ENCODE data around the gene ZNF442. TPM values are rescaled to one million over a fixed set of nuclear protein-coding genes. Genes with fewer than 3 reads are reported as not detected.
A peak's percentile ranks its signal among the peaks of the same experiment; 100 is the strongest.
"Not testable (repeated sequence)": the region's sequence is repeated elsewhere in the genome, so short reads cannot be mapped to it uniquely, and the experiment has no call there.

The ZNF442 gene
- total RNA-seq (2014; rRNA removed; shearing (Covaris generic)) = not detected in 2 replicates
- not detected in 2 replicates for polyA plus RNA-seq (2014; cell fraction: nucleus; rRNA removed)

DNA sequence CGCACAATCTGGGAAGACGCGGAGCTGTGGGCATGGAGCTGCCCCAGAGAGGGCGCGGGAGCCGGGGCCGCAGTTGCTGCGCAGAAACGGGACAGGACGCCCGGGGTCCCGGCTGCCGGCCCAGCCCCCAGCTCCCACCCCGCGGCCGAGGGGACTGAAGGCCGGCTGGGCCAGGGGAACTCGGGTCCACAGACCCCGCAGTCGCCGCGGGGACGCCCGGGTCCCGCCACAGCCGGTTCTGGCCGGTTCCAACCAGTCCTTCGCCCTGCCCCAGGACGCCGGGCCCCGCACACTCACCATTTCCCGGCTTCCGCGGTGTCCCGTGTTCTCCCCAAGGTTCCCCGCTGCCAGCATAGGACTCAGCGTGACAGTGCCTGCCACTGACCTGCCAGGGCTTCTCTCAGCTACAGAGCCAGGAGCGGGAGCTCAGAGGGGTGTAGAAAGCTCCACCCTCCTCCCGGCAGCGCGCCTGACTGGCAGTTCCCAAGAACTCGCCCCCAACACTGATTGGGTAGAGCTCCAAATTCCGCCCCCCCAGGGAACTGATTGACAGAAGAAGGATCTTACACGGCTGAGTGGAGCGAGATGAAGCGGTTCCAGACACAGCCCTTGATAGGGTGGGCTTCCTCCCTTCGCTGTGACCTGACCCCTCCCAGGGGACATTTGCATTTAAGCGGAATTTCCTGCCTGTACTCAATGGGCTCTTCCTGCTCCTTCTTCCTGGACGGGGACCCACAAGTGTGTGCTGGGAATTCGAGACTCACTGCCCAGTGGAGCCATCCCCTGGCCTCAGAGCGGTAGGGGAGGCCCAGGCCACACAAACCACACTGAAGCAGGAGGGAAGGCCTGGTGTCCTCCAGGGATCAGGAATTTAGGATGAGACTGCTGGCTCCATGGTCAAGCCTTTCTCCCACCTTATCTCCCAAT lies at the start of gene ZNF442:
Gene ZNF442, minus strand, starts transcription at position 448 of the 927 bp plus-strand sequence. CDS start 2,052 bp downstream, outside the sequence.
- no peak for DNase-seq (ENCODE audit: extremely low read depth, low read depth)

DNA sequence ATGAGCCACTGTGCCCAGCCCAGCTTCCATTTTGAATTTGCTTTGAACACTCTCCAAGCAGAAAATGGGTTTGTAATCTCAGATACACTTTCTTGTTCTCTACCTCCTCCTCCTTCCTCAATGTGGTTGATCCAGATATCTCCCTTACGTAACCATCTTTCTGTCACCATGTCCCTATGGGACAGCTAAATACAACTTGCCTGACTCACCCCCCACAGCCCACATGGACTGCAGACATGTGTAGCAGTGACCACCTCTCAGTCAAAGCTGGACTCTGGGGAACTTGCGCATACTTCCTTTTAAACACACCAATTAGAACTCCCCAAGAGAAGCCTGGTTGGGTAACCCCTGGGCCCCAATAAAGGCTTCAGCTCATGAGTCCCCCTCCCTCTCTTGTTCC lies 46.4 kb upstream of the ZNF442 start:
- DNase-seq (ENCODE audit: extremely low read depth, low read depth) = no peak

DNA sequence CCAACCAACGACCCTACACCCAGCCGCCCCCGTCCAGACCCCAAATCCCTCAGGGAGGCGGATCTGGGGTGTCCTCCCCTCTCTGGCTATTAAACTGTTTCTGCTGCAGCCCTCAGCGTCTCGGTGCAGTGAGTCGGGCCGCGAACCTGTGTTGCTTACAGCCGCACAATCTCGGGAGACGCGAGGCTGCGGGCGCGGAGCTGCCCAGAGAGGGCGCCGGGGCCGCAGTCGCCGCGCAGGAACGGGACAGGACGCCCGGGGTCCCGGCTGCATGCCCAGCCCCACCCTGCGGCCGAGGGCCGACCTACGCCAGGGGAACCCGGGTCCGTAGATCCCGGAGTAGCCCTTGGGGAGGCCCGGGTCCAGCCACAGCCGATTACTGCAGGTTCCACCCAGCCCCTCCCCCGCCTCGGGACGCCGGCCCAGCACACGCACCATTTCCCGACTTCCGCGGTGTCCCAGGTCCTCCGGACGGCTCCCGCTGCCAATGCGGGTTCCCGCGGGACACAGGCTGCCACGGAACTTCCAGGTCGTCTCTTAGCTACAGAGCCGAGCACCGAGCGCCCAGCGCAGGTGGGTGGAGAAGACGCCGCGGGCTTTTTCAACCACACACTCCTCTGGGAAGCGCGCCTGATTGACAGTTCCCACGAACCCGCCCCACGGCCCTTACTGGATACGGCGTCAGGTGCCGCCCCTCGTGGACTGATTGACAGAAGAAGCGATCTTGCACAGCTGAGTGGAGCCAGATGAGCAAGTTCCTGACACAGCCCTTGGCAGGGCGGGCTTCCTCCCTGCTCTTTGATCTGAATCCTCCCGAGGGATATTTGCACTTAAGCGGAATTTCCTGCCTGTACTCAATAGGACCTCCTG lies 35.4 kb upstream of the ZNF442 start, which contains the start of gene ZNF799:
Gene ZNF799, minus strand, starts transcription at position 639 of the 870 bp plus-strand sequence. Its CDS starts 201 bp downstream, at position 438.
- peak; percentile 87 for DNase-seq (ENCODE audit: extremely low read depth, low read depth)

DNA sequence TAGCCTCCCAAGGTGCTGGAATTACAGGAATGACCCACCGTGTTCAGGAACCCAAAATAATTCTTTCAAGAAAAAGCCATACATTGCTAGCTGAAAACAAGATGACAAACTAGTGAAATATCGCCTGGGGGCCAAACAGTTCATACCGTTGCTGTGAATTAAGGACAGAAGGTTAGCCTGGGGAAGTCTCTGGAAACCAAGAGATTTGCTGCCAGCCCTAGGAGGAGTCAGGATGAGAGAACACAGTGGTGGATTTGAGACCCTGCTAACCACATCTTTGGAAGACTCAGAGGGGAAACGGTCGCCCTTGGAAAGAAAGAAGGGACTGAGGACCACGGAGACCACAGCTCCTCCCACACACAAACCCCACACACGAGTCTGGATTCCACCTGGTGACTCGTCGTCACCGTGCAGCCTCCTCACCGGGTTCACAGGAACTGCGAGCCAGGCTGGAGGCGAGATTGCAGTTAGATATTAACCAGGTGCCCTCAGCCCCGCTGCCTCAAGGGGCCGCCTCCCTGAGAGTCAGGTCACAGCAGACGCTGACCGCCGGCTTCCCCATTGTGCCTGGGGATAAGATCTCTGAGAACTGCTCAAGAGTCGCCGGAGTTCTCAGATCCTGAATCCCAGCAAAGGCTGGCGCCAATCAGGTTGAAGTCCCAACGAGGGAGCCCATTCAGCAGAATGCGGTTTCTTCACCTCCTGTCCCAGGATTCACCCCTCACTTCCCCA lies 34.6 kb upstream of the ZNF442 start:
- not testable (repeated sequence) for DNase-seq (ENCODE audit: extremely low read depth, low read depth)

DNA sequence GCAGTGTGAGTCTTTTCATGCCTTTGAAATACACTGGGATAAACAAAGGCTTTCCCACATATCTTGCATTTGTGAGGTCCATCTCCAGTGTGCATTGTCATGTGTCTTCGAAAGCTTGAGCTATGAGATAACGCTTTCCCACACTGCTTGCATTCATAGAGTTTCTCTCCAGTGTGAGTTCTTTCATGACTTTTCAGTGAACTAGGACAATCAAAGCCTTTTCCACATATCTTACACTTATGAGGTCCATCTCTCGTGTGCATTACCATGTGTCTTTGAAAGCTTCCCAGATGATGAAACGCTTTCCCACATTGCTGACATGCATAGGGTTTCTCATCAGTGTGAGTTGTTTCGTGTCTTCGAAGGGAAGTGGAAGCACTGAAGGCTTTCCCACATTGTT lies 25.7 kb upstream of the ZNF442 start:
- not testable (repeated sequence) for DNase-seq (ENCODE audit: extremely low read depth, low read depth)

DNA sequence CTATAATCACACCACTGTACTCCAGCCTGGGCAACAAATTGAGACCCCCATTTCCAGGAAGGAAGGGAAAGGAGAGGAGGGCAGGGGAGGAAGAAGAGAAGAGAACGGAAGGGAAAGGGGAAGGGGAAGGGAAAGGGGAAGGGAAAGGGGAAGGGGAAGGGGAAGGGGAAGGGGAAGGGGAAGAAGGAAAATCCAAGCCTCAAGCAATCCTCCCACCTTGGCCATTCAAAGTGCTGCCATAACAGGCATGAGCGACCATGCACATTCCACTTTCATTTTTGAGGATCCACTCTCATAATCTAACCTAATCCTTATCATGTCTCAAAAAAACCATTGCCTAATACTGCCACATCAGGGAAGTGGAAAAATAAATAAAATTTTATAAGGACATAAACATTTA lies 20.9 kb upstream of the ZNF442 start:
- DNase-seq (ENCODE audit: extremely low read depth, low read depth) = not testable (repeated sequence)

DNA sequence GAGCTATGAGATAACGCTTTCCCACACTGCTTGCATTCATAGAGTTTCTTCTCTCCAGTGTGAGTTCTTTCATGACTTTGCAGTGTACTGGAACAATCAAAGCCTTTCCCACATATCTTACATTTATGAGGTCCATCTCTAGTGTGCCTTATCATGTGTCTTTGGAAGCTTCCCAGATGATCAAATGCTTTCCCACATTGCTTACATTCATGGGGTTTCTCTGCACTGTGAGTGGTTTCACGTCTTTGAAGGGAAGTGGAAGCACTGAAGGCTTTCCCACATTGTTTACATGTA lies 14.9 kb upstream of the ZNF442 start:
- DNase-seq (ENCODE audit: extremely low read depth, low read depth) = no peak

DNA sequence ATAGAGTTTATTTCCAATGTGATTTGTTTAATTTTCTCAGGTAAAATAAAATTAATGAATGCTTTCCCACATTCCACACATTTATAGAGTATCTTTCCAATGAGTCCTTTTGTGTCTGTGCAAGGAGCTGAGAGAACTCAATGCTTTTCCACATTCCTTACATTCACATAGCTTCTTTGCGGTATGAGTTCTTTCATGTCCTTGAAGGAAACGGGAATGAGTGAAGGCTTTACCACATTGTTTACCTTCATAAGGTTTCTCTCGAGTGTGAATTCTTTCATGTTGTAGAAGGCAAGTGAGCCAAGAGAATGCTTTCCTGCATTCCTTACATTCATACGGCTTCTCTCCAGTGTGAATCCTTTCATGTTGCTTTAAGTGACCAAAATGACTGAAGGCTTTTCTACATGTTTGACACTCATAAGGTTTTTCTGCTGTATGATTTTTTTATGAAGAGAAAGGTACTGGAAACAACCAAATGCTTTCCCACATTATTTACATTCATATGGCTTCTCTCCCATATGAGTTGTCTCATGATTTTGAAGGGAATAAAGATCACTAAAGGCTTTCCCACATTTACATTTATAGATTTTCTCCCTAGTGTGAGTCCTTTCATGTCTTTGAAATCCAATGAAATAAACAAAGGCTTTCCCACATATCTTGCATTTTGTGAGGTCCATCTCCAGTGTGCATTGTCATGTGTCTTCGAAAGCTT lies 14.4 kb upstream of the ZNF442 start:
- DNase-seq (ENCODE audit: extremely low read depth, low read depth) = no peak

DNA sequence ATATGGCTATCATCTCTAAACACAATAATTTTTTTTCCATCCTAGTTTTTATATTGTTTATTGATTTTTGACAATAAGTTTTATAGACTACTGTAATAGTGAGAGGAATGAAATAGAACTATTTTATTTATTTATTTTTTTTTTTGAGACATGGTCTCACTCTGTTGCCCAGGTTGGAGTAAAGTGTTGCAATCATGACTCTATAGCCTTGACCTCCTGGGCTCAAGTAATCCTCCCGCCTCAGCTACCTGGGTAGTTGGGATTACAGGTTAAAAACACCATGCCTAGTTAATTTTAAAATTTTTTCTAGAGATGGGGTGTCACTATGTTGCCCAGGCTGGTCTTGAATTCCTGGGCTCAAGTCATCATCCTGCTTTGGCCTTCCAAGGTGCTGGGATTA lies 8.5 kb upstream of the ZNF442 start:
- DNase-seq (ENCODE audit: extremely low read depth, low read depth) = no peak

DNA sequence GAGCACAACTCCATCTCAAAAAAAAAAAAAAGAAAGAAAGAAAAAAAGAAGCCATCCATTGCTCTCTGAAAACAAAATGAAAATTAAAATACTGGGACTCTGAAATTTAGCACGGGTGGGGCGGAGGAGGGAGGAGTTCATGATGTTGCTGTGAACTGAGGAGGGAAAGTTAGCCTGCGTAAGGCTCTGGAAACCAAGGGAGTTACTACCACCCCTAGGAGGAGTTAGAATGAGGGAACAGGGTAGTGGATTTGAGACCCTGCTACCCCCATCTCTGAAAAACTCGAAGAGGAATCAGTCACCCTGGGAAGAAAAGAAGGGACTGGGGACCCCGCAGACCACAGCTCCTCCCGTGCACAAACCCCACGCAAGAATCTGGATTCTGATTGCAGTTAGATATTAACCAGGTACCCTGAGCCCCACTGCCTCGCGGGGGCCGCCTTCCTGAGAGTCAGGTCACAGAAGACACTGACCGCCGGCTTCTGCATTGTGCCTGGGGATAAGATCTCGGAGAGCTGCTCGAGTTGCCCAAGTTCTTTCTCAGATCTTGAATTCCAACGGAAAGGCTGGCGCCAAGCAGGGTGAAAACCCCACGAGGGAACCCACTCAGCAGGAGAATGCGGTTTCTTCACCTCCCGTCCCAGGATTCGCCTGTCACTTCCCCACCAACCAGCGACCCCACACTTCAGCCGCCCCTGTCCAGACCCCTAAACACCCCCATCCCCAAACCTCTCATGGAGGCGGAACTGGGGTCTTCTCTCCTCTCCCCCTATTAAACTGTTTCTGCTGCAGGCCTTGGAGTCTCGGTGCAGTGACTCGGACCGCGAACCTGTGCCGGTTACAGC lies 870 bp downstream of the ZNF442 start:
- DNase-seq (ENCODE audit: extremely low read depth, low read depth) = no peak

DNA sequence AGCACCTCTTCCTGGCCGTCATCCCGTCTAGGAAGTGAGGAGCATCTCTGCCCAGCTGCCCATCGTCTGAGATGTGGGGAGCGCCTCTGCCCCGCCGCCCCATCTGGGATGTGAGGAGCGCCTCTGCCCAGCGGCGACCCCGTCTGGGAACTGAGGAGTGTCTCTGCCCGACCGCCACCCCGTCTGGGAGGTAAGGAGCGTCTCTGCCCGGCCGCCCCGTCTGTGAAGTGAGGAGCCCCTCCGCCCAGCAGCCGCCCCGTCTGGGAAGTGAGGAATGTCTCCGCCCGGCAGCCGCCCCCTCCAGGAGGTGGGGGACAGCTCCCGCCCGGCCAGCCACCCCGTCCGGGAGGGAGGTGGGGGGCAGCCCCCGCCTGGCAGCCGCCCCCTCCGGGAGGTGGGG lies 3.2 kb downstream of the ZNF442 start:
- DNase-seq (ENCODE audit: extremely low read depth, low read depth) = not testable (repeated sequence)

DNA sequence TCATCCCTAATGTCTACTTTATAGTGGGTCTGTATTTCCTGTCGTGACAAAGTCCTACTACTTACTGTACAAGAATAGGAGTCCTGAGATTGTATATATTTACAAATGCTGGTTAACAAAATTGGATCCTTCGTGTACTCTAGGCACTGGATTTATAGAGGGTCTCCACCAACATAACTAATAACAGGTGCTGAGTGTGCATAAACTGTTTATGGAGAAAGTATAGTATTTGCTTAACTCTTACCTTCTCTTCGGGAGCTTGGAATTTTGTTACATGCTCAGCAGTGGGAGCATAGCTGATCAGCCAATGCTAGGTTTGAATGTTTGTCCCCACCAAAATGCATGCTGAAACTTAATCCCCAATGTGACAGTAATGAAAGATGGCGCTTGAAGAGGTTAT lies 12.1 kb downstream of the ZNF442 start:
- DNase-seq (ENCODE audit: extremely low read depth, low read depth) = no peak

DNA sequence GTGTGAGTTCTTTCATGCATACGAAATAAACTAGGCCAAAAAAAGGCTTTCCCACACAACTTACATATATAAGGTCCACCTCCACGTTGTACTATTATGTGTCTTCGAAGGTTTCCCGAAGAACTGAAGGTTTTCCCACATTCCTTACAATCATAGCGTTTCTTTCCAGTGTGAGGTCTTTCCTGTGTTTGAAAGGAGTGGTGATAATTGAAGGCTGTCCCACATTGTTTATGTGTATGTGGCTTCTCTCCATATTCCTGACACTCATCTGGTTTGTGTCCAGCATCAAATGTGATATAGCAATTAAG lies 14.6 kb downstream of the ZNF442 start:
- DNase-seq (ENCODE audit: extremely low read depth, low read depth) = no peak

DNA sequence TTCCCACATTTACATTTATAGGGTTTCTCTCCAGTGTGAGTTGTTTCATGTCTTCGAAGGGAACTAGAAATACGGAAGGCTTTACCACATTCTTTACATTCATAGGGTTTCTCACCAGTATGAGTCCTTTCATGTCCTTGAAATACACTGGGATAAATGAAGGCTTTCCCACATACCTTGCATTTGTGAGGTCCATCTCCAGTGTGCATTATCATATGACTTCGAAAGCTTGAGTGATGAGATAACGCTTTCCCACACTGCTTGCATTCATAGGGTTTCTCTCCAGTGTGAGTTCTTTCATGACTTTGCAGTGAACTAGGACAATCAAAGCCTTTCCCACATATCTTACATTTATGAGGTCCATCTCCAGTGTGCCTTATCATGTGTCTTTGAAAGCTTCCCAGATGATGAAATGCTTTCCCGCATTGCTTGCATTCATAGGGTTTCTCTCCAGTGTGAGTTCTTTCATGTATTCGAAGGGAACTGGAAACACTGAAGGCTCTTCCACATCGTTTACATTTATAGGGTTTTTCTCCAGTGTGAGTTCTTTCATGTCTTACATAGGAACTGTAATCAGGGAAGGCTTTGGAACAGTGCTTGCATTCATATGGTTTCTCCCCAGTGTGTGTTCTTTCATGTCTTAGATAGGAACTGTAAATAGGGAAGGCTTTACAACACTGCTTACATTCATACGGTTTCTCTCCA lies 15.1 kb downstream of the ZNF442 start:
- no peak for DNase-seq (ENCODE audit: extremely low read depth, low read depth)

DNA sequence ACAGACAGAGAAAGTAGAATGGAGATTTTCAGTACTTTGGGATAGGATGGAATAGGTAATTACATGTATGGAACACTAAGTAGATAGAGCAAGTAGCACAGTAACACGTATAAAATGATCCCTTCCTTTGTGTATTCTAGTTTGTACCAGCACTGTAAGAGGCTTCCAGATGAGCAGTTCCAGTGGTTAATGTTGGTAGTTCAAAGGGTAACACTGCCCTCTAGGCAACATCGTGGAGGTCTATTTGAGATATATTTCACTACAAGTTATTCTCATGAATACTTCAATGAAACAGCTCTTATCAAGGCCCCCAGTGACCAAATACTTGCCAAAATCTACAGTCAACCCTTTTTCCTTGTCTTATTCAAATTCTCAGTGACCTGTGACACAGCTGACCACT lies 18.6 kb downstream of the ZNF442 start:
- no peak for DNase-seq (ENCODE audit: extremely low read depth, low read depth)

DNA sequence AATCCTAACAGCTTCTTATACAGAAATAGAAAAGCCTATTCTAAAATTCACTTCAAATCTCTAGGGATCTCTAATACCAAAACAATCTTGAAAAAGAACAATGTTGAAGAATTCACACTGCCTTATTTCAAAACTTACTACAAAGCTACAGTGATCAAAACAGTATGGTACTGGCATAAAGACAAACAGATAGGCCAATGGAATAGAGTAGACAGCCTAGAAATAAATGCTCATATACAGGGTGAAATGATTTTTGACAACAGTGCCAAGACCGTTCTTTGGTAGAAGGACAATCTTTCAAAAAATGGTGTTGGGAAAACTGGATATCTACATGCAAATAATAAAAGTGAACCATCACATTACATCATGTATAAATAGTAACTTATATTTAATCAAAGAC lies 20.3 kb downstream of the ZNF442 start:
- DNase-seq (ENCODE audit: extremely low read depth, low read depth) = no peak

DNA sequence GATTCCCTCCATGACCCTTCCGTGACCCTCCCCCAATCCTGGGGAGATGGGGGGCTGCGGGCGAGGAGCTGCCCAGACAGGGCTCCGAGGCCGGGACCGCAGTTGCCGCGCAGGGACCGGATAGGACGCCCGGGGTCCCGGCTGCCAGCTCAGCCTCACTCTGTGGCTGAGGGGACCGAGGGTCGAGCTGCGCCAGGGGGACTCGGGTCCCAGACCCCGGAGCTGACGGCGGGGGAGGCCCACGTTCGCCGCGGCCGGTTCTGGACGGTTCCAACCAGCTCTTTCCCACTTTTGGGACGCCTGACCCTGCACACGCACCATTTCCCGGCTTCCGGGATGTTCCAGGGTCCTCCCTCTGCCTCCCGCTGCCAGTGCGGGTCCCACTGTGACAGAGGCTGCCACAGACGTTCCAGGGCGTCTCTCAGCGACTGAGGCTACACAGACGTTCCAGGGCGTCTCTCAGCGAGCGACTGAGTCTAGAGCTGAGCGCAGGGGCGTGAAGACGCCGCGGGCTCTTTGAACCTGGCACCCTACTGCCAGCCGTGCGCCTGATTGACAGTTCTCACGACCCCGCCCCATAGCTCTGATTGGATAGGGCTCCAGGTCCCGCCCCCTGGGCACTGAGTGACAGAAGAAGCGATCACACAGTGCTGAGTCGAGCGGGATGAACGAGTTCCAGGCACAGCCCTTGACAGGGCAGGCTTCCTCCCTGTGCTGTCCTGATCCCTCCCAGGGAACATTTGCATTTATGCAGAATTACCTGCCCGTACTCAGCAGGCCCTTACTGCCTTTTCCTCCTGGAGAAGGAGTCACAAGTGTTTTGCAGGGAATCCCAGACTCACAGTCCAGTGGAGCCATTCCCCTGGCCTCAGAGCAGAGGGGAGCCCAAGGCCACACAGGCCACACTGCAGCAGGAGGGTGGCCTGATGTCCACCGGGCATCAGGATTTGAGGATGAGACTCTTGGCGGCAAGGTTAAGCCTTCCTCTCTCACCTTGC lies 32.0 kb downstream of the ZNF442 start, which contains the start of gene ZNF563:
Gene ZNF563, minus strand, starts transcription at position 472 of the 998 bp plus-strand sequence. Its CDS starts 151 bp downstream, at position 321.
- DNase-seq (ENCODE audit: extremely low read depth, low read depth) = no peak
